M059J (cell line): Measurements from ENCODE around the gene FXYD3. TPM values are rescaled to one million over a fixed set of nuclear protein-coding genes. Genes with fewer than 3 reads are reported as not detected.

Experiments
- DNase-seq: peaks from one replicate; pipeline ENCODE4 v3.0.0-alpha.2; 2012; ENCODE audit warnings: low read depth
- total RNA-seq: library from RNA; depleted of rRNA; stranded (reverse); fragments of >200 nt; shearing (Covaris generic); gene quantifications from 2 replicates; pipeline ENCODE4 v1.2.3, GENCODE V29; 2014; rRNA removed

FXYD3 gene
- total RNA-seq, 1 experiment from 2014 or later, result 0.64 TPM

GRCh38 chr19:35160629-35161433 lies 45.2 kb downstream of the FXYD3 start:
- no peak for DNase-seq

- DNase-seq, result no peak
Observed at GRCh38 chr19:35161434-35161743, 45.8 kb downstream of the FXYD3 start.

GRCh38 chr19:35162471-35163326 lies 47.1 kb downstream of the FXYD3 start:
- DNase-seq, result peak; percentile 84

GRCh38 chr19:35164418-35164817 lies 48.8 kb downstream of the FXYD3 start:
- DNase-seq, result peak; percentile 44

- DNase-seq, result no peak
Observed at GRCh38 chr19:35165200-35166058, 49.8 kb downstream of the FXYD3 start.

- DNase-seq, result no peak
Observed at GRCh38 chr19:35166100-35167063, 50.8 kb downstream of the FXYD3 start.

GRCh38 chr19:35167251-35168119 lies 51.9 kb downstream of the FXYD3 start:
- peak; percentile 44 for DNase-seq

GRCh38 chr19:35168196-35168595 lies 52.6 kb downstream of the FXYD3 start:
- DNase-seq, result peak; percentile 82

- no peak for DNase-seq
Observed at GRCh38 chr19:35169221-35169995, 53.8 kb downstream of the FXYD3 start.

GRCh38 chr19:35170359-35171061 lies 54.9 kb downstream of the FXYD3 start:
- no peak for DNase-seq

- DNase-seq, result no peak
Observed at GRCh38 chr19:35171730-35172129, 56.1 kb downstream of the FXYD3 start.

Other genes with a start within 250 kb of the FXYD3 start
- 2.6 and 3.5 TPM in 2 replicates for gene ZNF30, start 188.9 kb upstream of the FXYD3 start, total RNA-seq
- gene ZNF792, start 151.6 kb upstream of the FXYD3 start, total RNA-seq, result 8.0 and 8.6 TPM in 2 replicates
- gene GRAMD1A, start 115.5 kb upstream of the FXYD3 start, total RNA-seq, result 9.8 and 21.5 TPM in 2 replicates
- 12.5 and 12.8 TPM in 2 replicates for gene SCN1B, start 85.4 kb upstream of the FXYD3 start, total RNA-seq
- not detected in 2 replicates for gene HPN, start 74.1 kb upstream of the FXYD3 start, total RNA-seq
- not detected in 2 replicates for gene LGI4, start 19.2 kb downstream of the FXYD3 start, total RNA-seq
- gene FXYD1, start 23.0 kb downstream of the FXYD3 start, total RNA-seq, result not detected in 2 replicates
- gene FXYD7, start 27.4 kb downstream of the FXYD3 start, total RNA-seq, result not detected in 2 replicates
- gene FXYD5, start 38.9 kb downstream of the FXYD3 start, total RNA-seq, result 183 and 256 TPM in 2 replicates
- not detected in 2 replicates for gene FAM187B, start 112.9 kb downstream of the FXYD3 start, total RNA-seq
- gene LSR, start 133.2 kb downstream of the FXYD3 start, total RNA-seq, result 0.07 TPM in 1 of 2 replicates, not detected in the other
- gene USF2, start 153.1 kb downstream of the FXYD3 start, total RNA-seq, result 38.6 and 66.5 TPM in 2 replicates
- not detected in 2 replicates for gene HAMP, start 166.7 kb downstream of the FXYD3 start, total RNA-seq
- gene MAG, start 176.3 kb downstream of the FXYD3 start, total RNA-seq, result not detected in 2 replicates
- gene CD22, start 213.4 kb downstream of the FXYD3 start, total RNA-seq, result 1.5 TPM in 1 of 2 replicates, not detected in the other
- not detected in 2 replicates for gene FFAR1, start 232.1 kb downstream of the FXYD3 start, total RNA-seq
- not detected in 2 replicates for gene FFAR3, start 242.6 kb downstream of the FXYD3 start, total RNA-seq